Smooth muscle cell (in vitro differentiated cells): ENCODE measurements around the gene SMIM30. TPM values are rescaled to one million over a fixed set of nuclear protein-coding genes. Genes with fewer than 3 reads are reported as not detected.

ENCODE experiments used
- DNase-seq: peaks from one replicate; lab custom pipeline; 2025; ENCODE audit not compliant: unreplicated experiment; lab: John Stamatoyannopoulos, UW
- H2AFZ ChIP-seq: fragments of 200-600 bp; sonication (generic); 2 replicates; pipeline ENCODE4 v1.6.0; 2016; ENCODE audit warnings: antibody characterized with exemption, low read depth, mild to moderate bottlenecking
- H3F3A ChIP-seq: fragments of 200-600 bp; sonication (generic); 2 replicates; pipeline ENCODE4 v1.6.0; 2017; ENCODE audit warnings: antibody characterized with exemption, low read depth
- H3K27ac ChIP-seq: fragments of 200-600 bp; sonication (generic); 2 replicates; pipeline ENCODE4 v1.5.1; 2016; ENCODE audit warnings: low read depth, mild to moderate bottlenecking
- H3K27me3 ChIP-seq: fragments of 200-600 bp; sonication (generic); 2 replicates; pipeline ENCODE4 v1.6.1; 2016; ENCODE audit warnings: low read depth, mild to moderate bottlenecking
- H3K36me3 ChIP-seq: fragments of 200-600 bp; sonication (generic); 2 replicates; pipeline ENCODE4 v1.5.1; 2016; ENCODE audit warnings: low read depth
- H3K4me1 ChIP-seq: fragments of 200-600 bp; sonication (generic); 2 replicates; pipeline ENCODE4 v1.5.1; 2016; ENCODE audit warnings: low read depth
- H3K4me2 ChIP-seq: fragments of 200-600 bp; sonication (generic); 2 replicates; pipeline ENCODE4 v1.6.0; 2016; ENCODE audit warnings: mild to moderate bottlenecking
- H3K4me3 ChIP-seq: fragments of 200-600 bp; sonication (generic); 2 replicates; pipeline ENCODE4 v1.5.1; 2016; ENCODE audit warnings: mild to moderate bottlenecking
- H3K79me2 ChIP-seq: fragments of 200-600 bp; sonication (generic); 2 replicates; pipeline ENCODE4 v1.6.0; 2016; ENCODE audit warnings: low read depth, mild to moderate bottlenecking
- H3K9ac ChIP-seq: fragments of 200-600 bp; sonication (generic); 2 replicates; pipeline ENCODE4 v1.6.0; 2016; ENCODE audit warnings: low read depth
- H3K9me3 ChIP-seq: fragments of 200-600 bp; sonication (generic); replicated peaks from 2 replicates; pipeline ENCODE4 v1.5.1; 2016; ENCODE audit warnings: low read depth
- H4K20me1 ChIP-seq: fragments of 200-600 bp; sonication (generic); 2 replicates; pipeline ENCODE4 v1.6.0; 2016; ENCODE audit warnings: low read depth
- WGBS: methylation state at CpG from one replicate; pipeline ENCODE4 v1.1.7; 2016; ENCODE audit warnings: low lambda C conversion rate; 5-methylcytosine and 5-hydroxymethylcytosine counted together
- polyA plus RNA-seq: library from polyadenylated mRNA; unstranded; fragments of >200 nt; fragmentation: Nextera tagmentation; extraction: Ambion mirVana; gene quantifications from 2 replicates; pipeline ENCODE4 v1.2.1, GENCODE V29; 2016
- total RNA-seq: library from RNA; depleted of rRNA; stranded (reverse); fragments of >200 nt; gene quantifications from 2 replicates; pipeline ENCODE4 v1.2.3, GENCODE V29; 2014
- TF ChIP-seq, protein P1 (sequence below): fragments of 200-600 bp; sonication (generic); IDR thresholded peaks from 2 replicates; pipeline ENCODE4 v1.5.1; 2017; ENCODE audit warnings: borderline replicate concordance, mild to moderate bottlenecking, antibody characterized with exemption; ENCODE audit not compliant: insufficient read depth, poor library complexity, severe bottlenecking

Gene SMIM30
- total and polyA plus RNA-seq, 2 experiments from 2014 or later: 72.2 to 118 TPM

DNA sequence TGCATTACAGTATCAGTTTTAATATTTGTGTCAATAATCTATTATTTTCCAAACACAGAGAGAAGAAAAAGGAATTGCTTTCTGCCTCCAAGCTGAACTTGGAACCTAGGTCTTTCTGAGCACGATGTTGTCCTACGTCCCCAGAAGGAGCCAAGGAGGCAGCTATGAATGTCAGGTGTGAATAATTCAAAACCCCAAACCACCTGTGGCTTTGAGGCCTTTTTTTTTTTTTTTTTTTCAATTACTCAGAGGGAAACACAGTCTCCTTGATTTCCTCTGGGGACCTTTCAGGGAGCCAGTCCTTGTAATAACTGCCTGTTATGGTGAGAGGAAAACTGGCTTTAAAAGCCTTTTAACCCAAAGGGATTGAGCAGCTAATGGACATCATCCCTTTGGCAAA, 40.0 kb downstream of the SMIM30 start:
- Histone ChIP-seq H4K20me1 (no peaks in the 10 kb centered on the region), H3K4me1 (peaks cover 3% of the 10 kb centered on the region), H2AFZ (no peak overlapping the region), H3K4me2 (no peak overlapping the region), H3K9ac (no peak overlapping the region), H3K9me3 (no peaks in the 10 kb centered on the region), H3K79me2 (no peaks in the 10 kb centered on the region), H3K27me3 (peaks cover 8% of the 10 kb centered on the region), H3K4me3 (no peak overlapping the region), H3F3A (no peaks in the 10 kb centered on the region), H3K27ac (no peak overlapping the region), H3K36me3 (no peaks in the 10 kb centered on the region)
- TF ChIP-seq, protein P1, sequence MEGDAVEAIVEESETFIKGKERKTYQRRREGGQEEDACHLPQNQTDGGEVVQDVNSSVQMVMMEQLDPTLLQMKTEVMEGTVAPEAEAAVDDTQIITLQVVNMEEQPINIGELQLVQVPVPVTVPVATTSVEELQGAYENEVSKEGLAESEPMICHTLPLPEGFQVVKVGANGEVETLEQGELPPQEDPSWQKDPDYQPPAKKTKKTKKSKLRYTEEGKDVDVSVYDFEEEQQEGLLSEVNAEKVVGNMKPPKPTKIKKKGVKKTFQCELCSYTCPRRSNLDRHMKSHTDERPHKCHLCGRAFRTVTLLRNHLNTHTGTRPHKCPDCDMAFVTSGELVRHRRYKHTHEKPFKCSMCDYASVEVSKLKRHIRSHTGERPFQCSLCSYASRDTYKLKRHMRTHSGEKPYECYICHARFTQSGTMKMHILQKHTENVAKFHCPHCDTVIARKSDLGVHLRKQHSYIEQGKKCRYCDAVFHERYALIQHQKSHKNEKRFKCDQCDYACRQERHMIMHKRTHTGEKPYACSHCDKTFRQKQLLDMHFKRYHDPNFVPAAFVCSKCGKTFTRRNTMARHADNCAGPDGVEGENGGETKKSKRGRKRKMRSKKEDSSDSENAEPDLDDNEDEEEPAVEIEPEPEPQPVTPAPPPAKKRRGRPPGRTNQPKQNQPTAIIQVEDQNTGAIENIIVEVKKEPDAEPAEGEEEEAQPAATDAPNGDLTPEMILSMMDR: no peak
- no peak for DNase-seq
- 56% methylated on average over 2 of the region's 2 CpGs for whole genome bisulfite sequencing

DNA sequence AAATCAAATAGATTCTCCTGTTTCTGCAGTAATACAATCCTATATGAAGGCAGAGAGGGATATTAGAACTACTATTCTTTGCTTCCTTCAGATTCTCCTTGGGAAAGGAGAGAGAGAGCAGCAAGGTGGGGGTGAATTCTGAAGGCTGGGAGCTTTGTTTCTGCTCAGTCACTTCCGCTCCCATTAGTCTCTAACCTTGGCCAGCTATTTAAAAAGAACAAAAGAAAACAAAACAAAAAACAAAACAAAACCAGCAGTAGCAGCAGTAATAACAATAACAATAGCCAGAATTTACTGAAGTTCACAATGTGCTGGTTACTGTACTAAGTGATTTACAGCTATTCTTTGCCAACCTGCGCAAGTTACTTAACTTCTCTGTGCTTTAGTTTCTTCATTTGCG, 41.7 kb downstream of the SMIM30 start:
- TF ChIP-seq, protein P1: no peak
- no peak overlapping the region for H3K4me3 ChIP-seq
- no peak for DNase-seq
- H4K20me1 ChIP-seq: no peaks in the 10 kb centered on the region
- no peak overlapping the region for H3K4me2 ChIP-seq
- H3K9me3 ChIP-seq: no peaks in the 10 kb centered on the region
- no peaks in the 10 kb centered on the region for H3K36me3 ChIP-seq
- no peaks in the 10 kb centered on the region for H3K79me2 ChIP-seq
- peaks cover 16% of the 10 kb centered on the region for H3K27me3 ChIP-seq
- H3K9ac ChIP-seq: no peak overlapping the region
- no peak overlapping the region for H2AFZ ChIP-seq
- no peak overlapping the region for H3K27ac ChIP-seq
- H3K4me1 ChIP-seq: no peaks in the 10 kb centered on the region
- 62% methylated on average over 3 of the region's 3 CpGs for WGBS
- H3F3A ChIP-seq: no peaks in the 10 kb centered on the region

DNA sequence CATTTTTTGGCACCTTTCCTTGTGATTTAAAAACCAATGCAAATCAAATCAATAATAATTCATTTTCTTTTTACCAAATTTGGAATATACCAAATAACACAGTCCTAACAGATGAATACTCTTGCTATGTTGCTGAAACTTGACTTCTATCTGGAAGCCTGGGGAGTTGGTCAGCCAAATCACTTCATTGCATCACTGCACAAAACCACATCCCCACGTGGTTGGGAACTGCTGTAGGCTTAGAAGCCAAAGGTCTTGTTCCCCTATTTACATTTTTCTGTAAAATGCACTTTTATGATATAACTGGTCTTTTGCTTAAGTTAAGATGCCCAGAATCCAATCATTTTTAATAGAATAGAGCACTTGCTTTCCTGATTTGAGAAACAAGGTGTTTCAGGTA, 46.9 kb downstream of the SMIM30 start:
- H3K4me2 ChIP-seq: no peak overlapping the region

More for the DNA sequence above, 46.9 kb downstream of the SMIM30 start:
- TF ChIP-seq, protein P1: no peak
- no peaks in the 10 kb centered on the region for H3F3A ChIP-seq
- peaks cover 9% of the 10 kb centered on the region for H3K27me3 ChIP-seq
- H3K27ac ChIP-seq: no peak overlapping the region
- 9% methylated on average over 1 of the region's 1 CpG for WGBS
- no peak overlapping the region for H3K9ac ChIP-seq
- no peak for DNase-seq
- H4K20me1 ChIP-seq: no peaks in the 10 kb centered on the region
- H3K4me1 ChIP-seq: no peaks in the 10 kb centered on the region
- no peaks in the 10 kb centered on the region for H3K36me3 ChIP-seq
- no peak overlapping the region for H3K4me3 ChIP-seq
- no peaks in the 10 kb centered on the region for H3K79me2 ChIP-seq
- H2AFZ ChIP-seq: no peak overlapping the region
- H3K9me3 ChIP-seq: no peaks in the 10 kb centered on the region

Other genes with a start within 250 kb of the SMIM30 start
- gene GPR85, start 31.7 kb downstream of the SMIM30 start, total RNA-seq: 1.9 and 2.1 TPM in 2 replicates
- 0.04 and 0.93 TPM in 2 replicates for gene GPR85, start 31.7 kb downstream of the SMIM30 start, polyA plus RNA-seq